CD4-positive, alpha-beta memory T cell (primary cell): ENCODE measurements around the gene CNNM1. TPM values are rescaled to one million over a fixed set of nuclear protein-coding genes. Genes with fewer than 3 reads are reported as not detected.

Experiments used
- CTCF ChIA-PET: fragments of 350-600 bp; sonication (Branson Sonifier 250); formaldehyde crosslinking; loops from one replicate; lab custom pipeline; 2021; ENCODE audit warnings: inconsistent platforms; ENCODE audit not compliant: partially characterized antibody; lab: Charles Lee
- POLR2A ChIA-PET: fragments of 350-600 bp; sonication (Branson Sonifier 250); formaldehyde crosslinking; loops from one replicate; lab custom pipeline; 2021; ENCODE audit not compliant: partially characterized antibody; lab: Charles Lee
- DNase-seq, 5 donors: peaks; one replicate each; pipeline versions ENCODE4 v3.0.0 to v3.0.0-alpha.2; 2020 to 2022; ENCODE audit warnings: mixed read lengths in 1 of 5
- H3K27ac ChIP-seq: one replicate; pipeline ENCODE4 v1.7.0; 2013; ENCODE audit warnings: low read depth, low read length
- H3K27me3 ChIP-seq: 2 replicates; pipeline ENCODE4 v1.7.0; 2013; ENCODE audit warnings: mild to moderate bottlenecking, low read length, moderate library complexity; ENCODE audit not compliant: insufficient read depth
- H3K36me3 ChIP-seq: 2 replicates; pipeline ENCODE4 v1.7.0; 2013; ENCODE audit warnings: mild to moderate bottlenecking, low read length, moderate library complexity; ENCODE audit not compliant: insufficient read depth
- H3K4me1 ChIP-seq: 2 replicates; pipeline ENCODE4 v1.7.0; 2013; ENCODE audit warnings: mild to moderate bottlenecking, low read length, moderate library complexity; ENCODE audit not compliant: insufficient read depth
- H3K4me3 ChIP-seq, 2 donors: one replicate each; pipeline ENCODE4 v1.7.0; 2013; ENCODE audit warnings: low read length in 2 of 2, mild to moderate bottlenecking in 1 of 2
- H3K9me3 ChIP-seq, 2 donors: one replicate each; pipeline ENCODE4 v1.7.0; 2013; ENCODE audit warnings: low read length in 2 of 2, control low read depth in 1 of 2; ENCODE audit not compliant: control insufficient read depth in 1 of 2
- H3K27ac Mint-ChIP-seq, 7 donors: one replicate each; pipeline ENCODE4 v1.8.0; 2020 to 2021; ENCODE audit warnings: mixed read lengths in 7 of 7, mild to moderate bottlenecking in 6 of 7, inconsistent platforms in 3 of 7, moderate library complexity in 3 of 7
- H3K27me3 Mint-ChIP-seq, 2 donors: one replicate each; pipeline ENCODE4 v1.8.0; 2020 to 2021; ENCODE audit warnings: mixed read lengths in 2 of 2
- H3K36me3 Mint-ChIP-seq, 2 donors: one replicate each; pipeline ENCODE4 v1.8.0; 2020 to 2021; ENCODE audit warnings: mixed read lengths in 2 of 2, inconsistent platforms in 1 of 2, mild to moderate bottlenecking in 1 of 2
- H3K4me1 Mint-ChIP-seq, 4 donors: one replicate each; pipeline ENCODE4 v1.8.0; 2020 to 2021; ENCODE audit warnings: mixed read lengths in 4 of 4, mild to moderate bottlenecking in 1 of 4
- H3K4me3 Mint-ChIP-seq, 8 donors: one replicate each; pipeline ENCODE4 v1.8.0; 2020 to 2021; ENCODE audit warnings: mixed read lengths in 8 of 8, mild to moderate bottlenecking in 7 of 8, moderate library complexity in 6 of 8, inconsistent platforms in 3 of 8
- H3K9me3 Mint-ChIP-seq, 8 donors: one replicate each; pipeline ENCODE4 v1.8.0; 2020 to 2021; ENCODE audit warnings: mixed read lengths in 8 of 8, mild to moderate bottlenecking in 5 of 8, inconsistent platforms in 3 of 8, moderate library complexity in 1 of 8
- intact Hi-C: fragments of 100-400 bp; cut with micrococcal nuclease; formaldehyde crosslinking; loops from one replicate; pipeline ENCODE4 v1.15.1; 2023
- polyA plus RNA-seq, 2 donors: library from polyadenylated mRNA; unstranded; fragments of 300-500 nt; fragmentation: Illumina TruSeq; gene quantifications; one replicate each; pipeline ENCODE4 v1.2.3, GENCODE V29; 2021
- total RNA-seq, 2 experiments: library from RNA; stranded (reverse); gene quantifications; one replicate each; pipeline ENCODE4 v1.2.3, GENCODE V29; 2021

CNNM1 gene
- total and polyA plus RNA-seq, 4 experiments from 2014 or later = 0.03 to 0.75 (median 0.47) TPM; not detected in 1

DNA sequence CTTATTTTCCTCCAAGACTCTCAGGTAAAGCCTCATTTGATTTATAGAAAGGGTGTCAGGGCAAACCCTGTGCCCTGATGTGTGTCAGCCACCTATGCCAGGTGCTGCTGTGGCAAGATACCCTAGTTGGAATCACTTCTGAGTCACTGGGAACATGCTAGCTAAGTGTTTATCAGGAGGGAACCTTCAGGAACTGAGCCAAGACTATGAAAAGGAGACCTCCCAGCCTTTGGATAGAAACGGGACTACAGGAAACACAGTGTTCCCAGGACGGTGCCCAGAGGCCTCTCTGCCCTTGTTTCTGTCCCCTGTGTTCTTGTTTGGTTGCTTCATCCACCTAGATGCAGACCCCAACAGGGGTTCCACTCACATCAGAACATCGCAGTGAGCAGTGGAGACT lies 28.5 kb downstream of the CNNM1 start:
- ChIA-PET CTCF (no interaction called here), POLR2A (no interaction called here)
- Mint-ChIP-seq H3K36me3 (no peaks in the 10 kb centered on the region), H3K9me3 (peaks cover 0 to 2% (median 0%) of the 10 kb centered on the region in 8 donors), H3K27ac (no peak overlapping the region), H3K27me3 (peaks cover 2 to 17% of the 10 kb centered on the region in 2 donors), H3K4me3 (no peak overlapping the region), H3K4me1 (no peaks in the 10 kb centered on the region)
- Histone ChIP-seq H3K4me1 (no peaks in the 10 kb centered on the region), H3K4me3 (no peak overlapping the region), H3K9me3 (no peaks in the 10 kb centered on the region), H3K27me3 (peaks cover 3% of the 10 kb centered on the region), H3K36me3 (no peaks in the 10 kb centered on the region), H3K27ac (no peak overlapping the region)
- intact Hi-C loops = no loop called here
- DNase-seq = no peak

DNA sequence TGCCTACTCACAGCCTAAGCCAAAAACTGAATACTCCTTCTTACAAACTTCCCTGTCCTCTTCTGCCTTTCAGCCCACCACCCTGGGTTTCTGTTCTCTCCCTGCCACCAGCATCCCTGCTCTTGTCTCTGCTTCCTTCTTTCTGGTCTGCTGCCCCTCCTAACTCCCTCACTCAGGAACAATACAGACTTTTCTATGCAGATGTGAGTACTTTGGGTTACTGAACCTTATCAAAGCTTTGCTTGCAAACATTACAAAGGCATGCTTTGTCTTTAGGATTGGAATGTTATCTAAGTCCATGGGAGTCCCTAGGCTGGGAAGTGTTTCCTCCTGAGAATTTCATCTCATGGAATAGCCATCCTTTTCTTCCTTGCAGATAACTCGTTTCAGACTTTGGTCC lies 28.9 kb downstream of the CNNM1 start:
- Mint-ChIP-seq H3K4me1 (no peaks in the 10 kb centered on the region), H3K27ac (no peak overlapping the region), H3K4me3 (no peak overlapping the region), H3K27me3 (peaks cover 3 to 17% of the 10 kb centered on the region in 2 donors), H3K36me3 (no peaks in the 10 kb centered on the region), H3K9me3 (peaks cover 0 to 2% (median 0%) of the 10 kb centered on the region in 8 donors)
- Histone ChIP-seq H3K4me1 (no peaks in the 10 kb centered on the region), H3K9me3 (no peaks in the 10 kb centered on the region), H3K36me3 (no peaks in the 10 kb centered on the region), H3K27ac (no peak overlapping the region), H3K27me3 (peaks cover 2% of the 10 kb centered on the region), H3K4me3 (no peak overlapping the region)
- ChIA-PET POLR2A (no interaction called here), CTCF (no interaction called here)
- intact Hi-C loops = no loop called here
- DNase-seq = no peak

DNA sequence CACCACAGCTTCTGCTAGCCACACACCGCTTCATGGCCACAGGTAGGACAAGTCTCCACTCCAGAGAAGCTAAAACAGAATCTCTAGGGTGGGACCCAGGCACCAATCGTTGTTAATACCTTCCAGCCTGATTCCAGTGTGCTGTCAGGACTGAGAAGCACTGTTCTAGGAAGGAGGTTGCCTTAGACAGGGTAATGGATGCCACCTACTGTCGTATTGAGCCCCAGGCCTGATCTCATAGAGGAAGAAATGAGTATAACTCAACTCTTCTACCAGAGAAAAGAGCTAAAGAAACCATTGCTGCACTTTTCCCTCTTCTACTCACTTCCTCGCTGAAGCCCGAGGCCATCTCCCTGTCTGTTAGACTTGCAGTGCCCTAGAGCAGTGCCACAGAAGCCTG lies 31.8 kb downstream of the CNNM1 start:
- POLR2A ChIA-PET = no interaction called here
- H3K4me1 ChIP-seq = no peaks in the 10 kb centered on the region
- no peak overlapping the region for H3K27ac Mint-ChIP-seq
- no peaks in the 10 kb centered on the region for H3K36me3 Mint-ChIP-seq
- no peaks in the 10 kb centered on the region for H3K27me3 ChIP-seq
- no peaks in the 10 kb centered on the region for H3K36me3 ChIP-seq
- DNase-seq = no peak
- peaks cover 0 to 2% (median 0%) of the 10 kb centered on the region in 8 donors for H3K9me3 Mint-ChIP-seq
- H3K4me3 Mint-ChIP-seq = no peak overlapping the region
- no peak overlapping the region for H3K4me3 ChIP-seq
- CTCF ChIA-PET = no interaction called here
- no peaks in the 10 kb centered on the region for H3K9me3 ChIP-seq
- intact Hi-C loops = no loop called here
- peaks cover 3 to 10% of the 10 kb centered on the region in 2 donors for H3K27me3 Mint-ChIP-seq
- no peaks in the 10 kb centered on the region for H3K4me1 Mint-ChIP-seq
- no peak overlapping the region for H3K27ac ChIP-seq

DNA sequence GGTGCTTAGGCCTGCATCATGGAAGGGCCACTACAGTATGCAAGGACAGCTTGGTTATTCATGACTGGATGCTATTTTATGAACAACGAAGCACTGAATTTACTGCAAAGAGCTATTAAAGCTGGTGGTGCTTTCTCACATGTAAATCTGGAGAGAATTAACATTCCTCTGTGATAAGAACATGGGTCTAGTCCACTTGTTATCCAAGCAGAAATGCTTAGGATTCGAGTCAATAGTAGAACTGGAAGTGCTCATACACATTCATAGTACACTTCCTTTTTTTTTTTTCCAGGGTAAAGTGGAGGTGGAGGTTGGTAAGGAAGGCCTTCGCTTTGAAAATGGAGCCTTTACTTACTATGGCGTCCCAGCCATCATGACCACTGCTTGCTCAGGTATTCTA lies 35.0 kb downstream of the CNNM1 start:
- Mint-ChIP-seq H3K36me3 (no peaks in the 10 kb centered on the region), H3K9me3 (no peaks in the 10 kb centered on the region), H3K4me1 (no peaks in the 10 kb centered on the region), H3K4me3 (no peak overlapping the region), H3K27me3 (peaks cover 3 to 9% of the 10 kb centered on the region in 2 donors), H3K27ac (no peak overlapping the region)
- intact Hi-C loops = no loop called here
- H3K4me3 ChIP-seq = no peak overlapping the region
- no peaks in the 10 kb centered on the region for H3K4me1 ChIP-seq
- H3K27me3 ChIP-seq = no peaks in the 10 kb centered on the region
- no peak overlapping the region for H3K27ac ChIP-seq
- POLR2A ChIA-PET = no interaction called here
- no peaks in the 10 kb centered on the region for H3K36me3 ChIP-seq
- no peak for DNase-seq
- CTCF ChIA-PET = interaction anchor here (0.6 kb wide), 1 partner anchor 21 kb away, joined by 3 read pairs; no protein-coding TSS in a partner anchor
- H3K9me3 ChIP-seq = no peaks in the 10 kb centered on the region

GRCh38 chr10:99365311-99365710 lies 36.2 kb downstream of the CNNM1 start:
- H3K4me3 Mint-ChIP-seq = no peak overlapping the region
- H3K27me3 Mint-ChIP-seq = peaks cover 4 to 15% of the 10 kb centered on the region in 2 donors
- Histone ChIP-seq H3K4me3 (no peak overlapping the region), H3K36me3 (no peaks in the 10 kb centered on the region), H3K27ac (no peak overlapping the region), H3K4me1 (no peaks in the 10 kb centered on the region), H3K9me3 (no peaks in the 10 kb centered on the region), H3K27me3 (no peaks in the 10 kb centered on the region)
- H3K9me3 Mint-ChIP-seq = no peaks in the 10 kb centered on the region
- H3K36me3 Mint-ChIP-seq = no peaks in the 10 kb centered on the region
- H3K4me1 Mint-ChIP-seq = no peaks in the 10 kb centered on the region
- no peak for DNase-seq
- H3K27ac Mint-ChIP-seq = no peak overlapping the region
- CTCF ChIA-PET = no interaction called here
- POLR2A ChIA-PET = no interaction called here
- intact Hi-C loops = no loop called here

DNA sequence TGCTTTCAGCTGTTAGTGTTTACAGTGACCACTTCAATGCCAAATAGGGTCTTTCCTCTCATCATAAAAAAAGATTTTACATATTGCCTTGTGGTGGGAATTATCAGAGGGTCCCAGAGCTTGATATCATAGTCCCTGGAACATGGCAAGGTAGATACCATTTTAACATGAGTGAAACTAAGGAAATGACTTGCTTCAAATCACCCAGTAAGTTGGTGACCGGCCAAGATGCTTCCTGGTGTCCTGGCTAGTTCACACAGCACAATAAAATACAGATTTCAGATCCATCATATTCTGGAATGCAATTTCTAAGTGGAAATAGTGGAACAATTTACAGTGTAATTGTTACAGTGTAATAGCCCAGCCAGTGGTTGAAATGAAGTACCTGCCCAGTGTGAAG lies 36.6 kb downstream of the CNNM1 start:
- Histone ChIP-seq H3K4me1 (no peaks in the 10 kb centered on the region), H3K36me3 (no peaks in the 10 kb centered on the region), H3K9me3 (no peaks in the 10 kb centered on the region), H3K27ac (no peak overlapping the region), H3K4me3 (no peak overlapping the region), H3K27me3 (no peaks in the 10 kb centered on the region)
- DNase-seq = no peak
- intact Hi-C loops = no loop called here
- H3K27me3 Mint-ChIP-seq = peaks cover 4 to 17% of the 10 kb centered on the region in 2 donors
- ChIA-PET CTCF (no interaction called here), POLR2A (no interaction called here)
- H3K4me1 Mint-ChIP-seq = peaks cover 0 to under 1% (median 0%) of the 10 kb centered on the region in 4 donors
- H3K27ac Mint-ChIP-seq = no peak overlapping the region
- H3K9me3 Mint-ChIP-seq = no peaks in the 10 kb centered on the region
- H3K4me3 Mint-ChIP-seq = no peak overlapping the region
- H3K36me3 Mint-ChIP-seq = no peaks in the 10 kb centered on the region

DNA sequence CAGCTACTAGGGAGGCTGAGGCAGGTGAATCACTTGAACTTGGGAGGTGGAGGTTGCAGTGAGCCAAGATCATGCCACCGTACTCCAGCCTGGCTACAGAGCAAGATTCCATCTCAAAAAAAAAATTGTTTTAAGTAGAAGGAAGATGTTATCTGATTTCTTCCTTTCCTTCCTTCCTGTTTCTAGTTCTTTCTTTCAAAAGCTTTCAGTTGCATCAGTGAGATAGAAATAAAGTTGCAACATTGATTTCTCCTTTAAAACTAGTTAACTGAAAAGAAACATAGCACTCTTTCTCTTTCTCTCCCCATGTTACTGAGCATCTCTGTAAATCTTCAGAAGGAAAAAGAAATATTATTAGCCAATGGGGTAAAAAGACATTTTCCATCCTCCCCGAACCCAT lies 37.5 kb downstream of the CNNM1 start:
- H3K36me3 Mint-ChIP-seq = no peaks in the 10 kb centered on the region
- no peak overlapping the region for H3K4me3 ChIP-seq
- peaks cover 6% of the 10 kb centered on the region for H3K4me1 ChIP-seq
- peaks cover 6 to 21% of the 10 kb centered on the region in 2 donors for H3K27me3 Mint-ChIP-seq
- H3K27ac Mint-ChIP-seq = no peak overlapping the region
- no peak for DNase-seq
- no peaks in the 10 kb centered on the region for H3K9me3 Mint-ChIP-seq
- no peaks in the 10 kb centered on the region for H3K36me3 ChIP-seq
- no peaks in the 10 kb centered on the region for H3K9me3 ChIP-seq
- no peak overlapping the region for H3K4me3 Mint-ChIP-seq
- intact Hi-C loops = no loop called here
- no peak overlapping the region for H3K27ac ChIP-seq
- POLR2A ChIA-PET = no interaction called here
- peaks cover 2 to 8% (median 5%) of the 10 kb centered on the region in 4 donors for H3K4me1 Mint-ChIP-seq
- H3K27me3 ChIP-seq = no peaks in the 10 kb centered on the region
- CTCF ChIA-PET = no interaction called here

DNA sequence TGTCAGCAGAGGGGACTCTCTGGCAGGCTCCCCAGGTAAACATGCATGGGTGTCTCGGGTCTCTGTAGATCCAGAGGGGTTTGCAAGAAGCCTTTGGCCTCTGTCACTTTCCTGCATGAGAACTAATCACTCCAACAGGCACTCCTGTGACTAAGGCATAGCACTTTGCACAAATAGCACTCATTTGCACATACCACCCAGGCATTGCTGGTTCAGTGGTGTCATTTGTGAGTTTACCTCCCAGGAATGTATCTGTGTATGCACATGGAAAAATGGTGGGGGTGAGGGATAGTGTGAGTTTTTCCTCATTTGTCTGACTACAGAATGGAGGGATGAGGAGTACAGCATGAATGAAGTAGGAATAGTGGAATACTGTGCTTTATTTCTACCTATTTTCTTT lies 39.5 kb downstream of the CNNM1 start:
- Mint-ChIP-seq H3K36me3 (no peaks in the 10 kb centered on the region), H3K9me3 (no peaks in the 10 kb centered on the region), H3K4me1 (peaks cover 2 to 8% (median 5%) of the 10 kb centered on the region in 4 donors), H3K27me3 (peaks cover 8 to 28% of the 10 kb centered on the region in 2 donors), H3K4me3 (no peak overlapping the region), H3K27ac (no peak overlapping the region)
- Histone ChIP-seq H3K27me3 (no peaks in the 10 kb centered on the region), H3K4me3 (no peak overlapping the region), H3K36me3 (no peaks in the 10 kb centered on the region), H3K9me3 (no peaks in the 10 kb centered on the region), H3K4me1 (peaks cover 6% of the 10 kb centered on the region), H3K27ac (no peak overlapping the region)
- intact Hi-C loops = no loop called here
- CTCF ChIA-PET = no interaction called here
- POLR2A ChIA-PET = no interaction called here
- DNase-seq = no peak
